RWPE2 (cell line): ENCODE data around the gene RAD51D.

Experiments
- ATAC-seq: fragments of 200-7000 bp; cut with Tn5 transposase; 3 replicates; pipeline ENCODE4 v1.9.1; 2021; ENCODE audit warnings: low read depth
- DNase-seq: peaks from one replicate; pipeline ENCODE4 v3.0.0-alpha.2; 2020; ENCODE audit warnings: low spot score
- H3K27ac ChIP-seq: fragments of 450-650 bp; 2 replicates; pipeline ENCODE4 v1.5.1; 2017; ENCODE audit warnings: mild to moderate bottlenecking; ENCODE audit not compliant: poor library complexity, severe bottlenecking
- H3K27me3 ChIP-seq: fragments of 250-450 bp; sonication (Bioruptor Pico); 2 replicates; pipeline ENCODE4 v1.5.1; 2021; ENCODE audit warnings: mild to moderate bottlenecking, moderate library complexity; ENCODE audit not compliant: insufficient read depth, poor library complexity, severe bottlenecking
- H3K36me3 ChIP-seq: fragments of 250-450 bp; sonication (Bioruptor Pico); 2 replicates; pipeline ENCODE4 v1.5.1; 2020; ENCODE audit warnings: low read depth, mild to moderate bottlenecking, moderate library complexity
- H3K4me1 ChIP-seq: fragments of 250-450 bp; sonication (Bioruptor Pico); 2 replicates; pipeline ENCODE4 v1.5.1; 2021; ENCODE audit warnings: mild to moderate bottlenecking, moderate library complexity; ENCODE audit not compliant: insufficient read depth, poor library complexity, severe bottlenecking
- H3K4me3 ChIP-seq: fragments of 250-450 bp; sonication (Bioruptor Pico); 2 replicates; pipeline ENCODE4 v1.5.1; 2021; ENCODE audit warnings: mild to moderate bottlenecking, moderate library complexity; ENCODE audit not compliant: severe bottlenecking
- H3K9me3 ChIP-seq: fragments of 250-450 bp; sonication (Bioruptor Pico); 2 replicates; pipeline ENCODE4 v1.5.1; 2021; ENCODE audit warnings: mild to moderate bottlenecking, moderate library complexity; ENCODE audit not compliant: severe bottlenecking
- CTCF ChIP-seq: fragments of 450-650 bp; IDR thresholded peaks from one replicate; pipeline ENCODE4 v1.5.1; 2017; ENCODE audit warnings: mild to moderate bottlenecking, moderate library complexity; ENCODE audit not compliant: poor library complexity, severe bottlenecking

Gene RAD51D

GRCh38 chr17:35044181-35044580 lies 75.5 kb downstream of the RAD51D start:
- Histone ChIP-seq H3K27ac (no peak overlapping the region), H3K4me3 (no peak overlapping the region), H3K36me3 (no peaks in the 10 kb centered on the region), H3K4me1 (peaks cover 3% of the 10 kb centered on the region), H3K27me3 (no peaks in the 10 kb centered on the region), H3K9me3 (no peaks in the 10 kb centered on the region)
- no peak for ATAC-seq
- TF ChIP-seq CTCF, result no peak
- DNase-seq, result no peak
